K562 (cell line): ENCODE results near the gene KRTAP4-12. TPM values are rescaled to one million over a fixed set of nuclear protein-coding genes. Genes with fewer than 3 reads are reported as not detected.

Source experiments
- ATAC-seq: fragments of 200-7000 bp; cut with Tn5 transposase; 3 replicates; pipeline ENCODE4 v1.9.1; 2020; ENCODE audit warnings: moderate library complexity
- BruUV-seq: library from RNA; stranded (reverse); fragments of 400-500 nt; replicated peaks from 2 replicates; lab custom pipeline; 2021; lab: Mats Ljungman, UMichigan
- CTCF ChIA-PET: fragments of 300-600 bp; formaldehyde crosslinking; extraction: SDS; loops from one replicate; lab custom pipeline; 2021; ENCODE audit warnings: low intra/inter-chr PET ratio; lab: Yijun Ruan, JAX
- POLR2A ChIA-PET: fragments of 300-600, 350-650 bp; sonication (Branson Sonifier 250); formaldehyde crosslinking; extraction: SDS; loops from one replicate; lab custom pipeline; 2021; ENCODE audit warnings: antibody characterized with exemption, inconsistent platforms; lab: Yijun Ruan, JAX
- DNase-seq, 4 experiments: peaks; one replicate each; pipeline versions ENCODE4 v3.0.0 to v3.0.0-alpha.2; 2011 to 2018; ENCODE audit warnings: low spot score in 3 of 4, mixed read lengths in 3 of 4; ENCODE audit errors: extremely low read depth in 1 of 4
- FAIRE-seq: peaks from 2 replicates; lab custom pipeline; 2011; peaks lifted over from hg19 to GRCh38; lab: Jason Lieb, UNC
- H2AFZ ChIP-seq: 2 replicates; pipeline ENCODE4 v1.6.0; 2011; ENCODE audit warnings: low read depth, low read length, control low read depth, inconsistent platforms
- H3K27ac ChIP-seq: fragments of 200-600 bp; 3 replicates; pipeline ENCODE4 v1.8.0; 2011; ENCODE audit warnings: low read depth, mild to moderate bottlenecking, control low read depth, inconsistent platforms, low read length, moderate library complexity, mixed read lengths; ENCODE audit errors: extremely low read depth
- H3K27me3 ChIP-seq, 2 experiments: fragments of 300-600 bp in 1 of 2; 2 replicates in 1 of 2; 3 replicates in 1 of 2; pipeline versions ENCODE4 v1.6.0 to v1.8.0; 2011; ENCODE audit warnings: inconsistent platforms in 2 of 2, low read length in 2 of 2, mild to moderate bottlenecking in 1 of 2, mixed read lengths in 1 of 2, moderate library complexity in 1 of 2; ENCODE audit not compliant: control insufficient read depth in 2 of 2, insufficient read depth in 2 of 2
- H3K36me3 ChIP-seq: fragments of 300-600 bp; 3 replicates; pipeline ENCODE4 v1.8.0; 2011; ENCODE audit warnings: mild to moderate bottlenecking, low read length, inconsistent platforms; ENCODE audit not compliant: control insufficient read depth, insufficient read depth
- H3K4me1 ChIP-seq, 2 experiments: fragments of 200-600 bp in 1 of 2; replicated peaks in 1 of 2; 2 replicates in 1 of 2; 3 replicates in 1 of 2; pipeline versions ENCODE4 v1.5.1 to v1.8.0; 2011; ENCODE audit warnings: inconsistent platforms in 2 of 2, low read length in 2 of 2, mild to moderate bottlenecking in 1 of 2, mixed read lengths in 1 of 2, moderate library complexity in 1 of 2; ENCODE audit not compliant: control insufficient read depth in 2 of 2, insufficient read depth in 2 of 2
- H3K4me2 ChIP-seq: 2 replicates; pipeline ENCODE4 v1.6.1; 2011; ENCODE audit warnings: low read length, control low read depth, inconsistent platforms, mixed read lengths; ENCODE audit not compliant: insufficient read depth
- H3K4me3 ChIP-seq: fragments of 200-600 bp; sonication (generic), shearing (Covaris generic); 2 replicates; pipeline ENCODE4 v1.5.1; 2016; ENCODE audit warnings: control low read depth, inconsistent platforms
- H3K79me2 ChIP-seq: fragments of 200-600 bp; 3 replicates; pipeline ENCODE4 v1.8.0; 2011; ENCODE audit warnings: low read length, inconsistent platforms; ENCODE audit not compliant: control insufficient read depth, insufficient read depth
- H3K9ac ChIP-seq, 2 experiments: 2 replicates each; pipeline versions ENCODE4 v1.6.0 to v1.6.1; 2011; ENCODE audit warnings: low read depth in 2 of 2, low read length in 2 of 2, control low read depth in 1 of 2, inconsistent platforms in 1 of 2, mild to moderate bottlenecking in 1 of 2, mixed read lengths in 1 of 2; ENCODE audit not compliant: insufficient read depth in 1 of 2
- H3K9me1 ChIP-seq: one replicate; pipeline ENCODE4 v1.6.0; 2011; ENCODE audit warnings: inconsistent platforms, mild to moderate bottlenecking, low read length, moderate library complexity; ENCODE audit not compliant: control insufficient read depth, insufficient read depth
- H3K9me3 ChIP-seq: replicated peaks from 2 replicates; pipeline ENCODE4 v1.5.1; 2011; ENCODE audit warnings: low read depth, low read length, inconsistent platforms; ENCODE audit not compliant: control insufficient read depth, insufficient read depth
- H4K20me1 ChIP-seq: replicated peaks from 2 replicates; pipeline ENCODE4 v1.6.1; 2011; ENCODE audit warnings: low read length, inconsistent platforms, mixed read lengths; ENCODE audit not compliant: control insufficient read depth, insufficient read depth
- AFF4 ChIP-seq: sonication (generic); formaldehyde crosslinking; IDR thresholded peaks from 2 replicates; pipeline ENCODE4 v1.8.0; 2023; ENCODE audit warnings: mild to moderate bottlenecking, missing genetic modification reagents
- ATF1 ChIP-seq, 2 experiments: fragments of 450-650 bp in 1 of 2; IDR thresholded peaks; 2 replicates each; pipeline ENCODE4 v1.6.1; 2016; ENCODE audit warnings: missing compliant biosample characterization in 1 of 2, missing genetic modification characterization in 1 of 2
- KLF16 ChIP-seq: IDR thresholded peaks from 2 replicates; pipeline ENCODE4 v1.6.1; 2016; ENCODE audit warnings: antibody characterized with exemption
- MECOM ChIP-seq: fragments of 250-450 bp; sonication (Bioruptor Pico); IDR thresholded peaks from 2 replicates; pipeline ENCODE4 v1.8.0; 2022; ENCODE audit warnings: inconsistent platforms
- MEF2D ChIP-seq: conservative IDR thresholded peaks from 2 replicates; pipeline ENCODE4 v1.6.1; 2016; ENCODE audit warnings: low read depth, missing genetic modification characterization, missing compliant biosample characterization
- PURB ChIP-seq: sonication (generic); formaldehyde crosslinking; IDR thresholded peaks from 2 replicates; pipeline ENCODE4 v1.9.0; 2021; ENCODE audit warnings: low read depth, mild to moderate bottlenecking, missing genetic modification reagents
- RREB1 ChIP-seq: fragments of 250-450 bp; sonication (Bioruptor Pico); IDR thresholded peaks from 2 replicates; pipeline ENCODE4 v1.4.0; 2020
- TCF7L2 ChIP-seq: fragments of 150-350 bp; IDR thresholded peaks from 2 replicates; pipeline ENCODE4 v1.6.1; 2016; ENCODE audit warnings: low read depth, mild to moderate bottlenecking, low read length, moderate library complexity
- ZBTB43 ChIP-seq: sonication (generic); formaldehyde crosslinking; IDR thresholded peaks from 2 replicates; pipeline ENCODE4 v1.8.0; 2023; ENCODE audit warnings: mild to moderate bottlenecking, missing genetic modification reagents
- ZKSCAN8 ChIP-seq: fragments of 200-800 bp; sonication (Bioruptor generic); IDR thresholded peaks from 2 replicates; pipeline ENCODE4 v1.6.1; 2016; ENCODE audit warnings: missing genetic modification characterization, missing compliant biosample characterization
- ZNF277 ChIP-seq: fragments of 250-450 bp; sonication (Bioruptor Pico); IDR thresholded peaks from 2 replicates; pipeline ENCODE4 v1.8.0; 2022; ENCODE audit warnings: inconsistent platforms, mild to moderate bottlenecking, moderate library complexity, borderline replicate concordance
- WGBS: fragments of 100-300 bp; shearing (Covaris generic); methylation state at CpG from one replicate; pipeline ENCODE4 v1.1.6; 2016; ENCODE audit warnings: low coverage, mixed read lengths; ENCODE audit not compliant: insufficient coverage; ENCODE audit errors: missing lambda C conversion rate; 5-methylcytosine and 5-hydroxymethylcytosine counted together
- in situ Hi-C: fragments of 300-500 bp; cut with MboI; formaldehyde crosslinking; loops from 4 replicates; pipeline ENCODE4 v1.15.0; 2018; ENCODE audit warnings: inconsistent platforms, mixed read lengths
- intact Hi-C: fragments of 100-400 bp; cut with micrococcal nuclease; formaldehyde crosslinking; loops from 2 replicates; pipeline ENCODE4 v1.14.2; 2022
- polyA plus RNA-seq, 8 experiments: library from polyadenylated mRNA; depleted of rRNA in 4 of 8; stranded (reverse) in 5 of 8; unstranded in 3 of 8; fragments of >200 nt; fragmentation: Nextera tagmentation in 2 of 8; fragmentation: Illumina TruSeq in 1 of 8; extraction: Ambion mirVana in 2 of 8; extraction: Trizol in 1 of 8; gene quantifications; 2 replicates each; pipeline versions ENCODE4 v1.2.1 to v1.2.3, GENCODE V29; 2011 to 2014; ENCODE audit warnings: inconsistent platforms in 1 of 8, missing spikeins in 1 of 8
- total RNA-seq, 7 experiments: library from RNA; depleted of rRNA in 6 of 7; stranded (reverse); fragments of >200 nt in 6 of 7; fragmentation: Illumina TruSeq in 2 of 7; extraction: Trizol in 2 of 7; gene quantifications; 2 replicates each; pipeline versions ENCODE4 v1.2.1 to v1.2.3, GENCODE V29; 2011 to 2021; ENCODE audit warnings: low replicate concordance in 1 of 7

The KRTAP4-12 gene
- total and polyA plus RNA-seq, 9 of the 15 experiments (the other 6 are each of a cell fraction or from before 2014, with no cell fraction given) = not detected

GRCh38 chr17:41082626-41083025 lies 41.4 kb downstream of the KRTAP4-12 start:
- BruUV-seq = no TSS peak
- Histone ChIP-seq H3K4me2 (no peak overlapping the region), H4K20me1 (no peaks in the 10 kb centered on the region), H3K4me1 (no peaks in the 10 kb centered on the region), H3K36me3 (no peaks in the 10 kb centered on the region), H2AFZ (no peak overlapping the region), H3K79me2 (no peaks in the 10 kb centered on the region), H3K9me1 (no peaks in the 10 kb centered on the region), H3K9ac (no peak overlapping the region), H3K27ac (no peak overlapping the region), H3K4me3 (no peak overlapping the region), H3K9me3 (no peaks in the 10 kb centered on the region), H3K27me3 (no peaks in the 10 kb centered on the region)
- in situ Hi-C loops (no loop called here), intact Hi-C loops (no loop called here)
- no peak for DNase-seq
- CTCF ChIA-PET = no interaction called here
- no peak for FAIRE-seq
- no peak for ATAC-seq
- 0% methylated on average over 4 of the region's 4 CpGs for WGBS
- POLR2A ChIA-PET = no interaction called here
- no peak for TF ChIP-seq MEF2D (tag)
- no peak for TF ChIP-seq MECOM (CRISPR knock-in tag)
- TF ChIP-seq ATF1 (CRISPR knock-in tag; IDR thresholded peaks at IDR 0.05) = no peak
- TF ChIP-seq ATF1 (tag; IDR thresholded peaks at IDR 0.05) = no peak
- no peak for TF ChIP-seq RREB1
- TF ChIP-seq ZBTB43 = no peak
- TF ChIP-seq TCF7L2 = no peak
- TF ChIP-seq PURB (CRISPR knock-in tag) = no peak
- no peak for TF ChIP-seq ZKSCAN8 (CRISPR knock-in tag)
- TF ChIP-seq AFF4 = no peak
- no peak for TF ChIP-seq ZNF277
- no peak for TF ChIP-seq KLF16
